HG03025 (cell line): ENCODE measurements around the gene PLEKHA1.

ENCODE experiments used
- ATAC-seq: cut with Tn5 transposase; IDR thresholded peaks from one replicate; pipeline ENCODE4 v1.9.1; 2021; ENCODE audit warnings: mild to moderate bottlenecking, moderate library complexity; ENCODE audit not compliant: unreplicated experiment, low FRiP score

Gene PLEKHA1

DNA sequence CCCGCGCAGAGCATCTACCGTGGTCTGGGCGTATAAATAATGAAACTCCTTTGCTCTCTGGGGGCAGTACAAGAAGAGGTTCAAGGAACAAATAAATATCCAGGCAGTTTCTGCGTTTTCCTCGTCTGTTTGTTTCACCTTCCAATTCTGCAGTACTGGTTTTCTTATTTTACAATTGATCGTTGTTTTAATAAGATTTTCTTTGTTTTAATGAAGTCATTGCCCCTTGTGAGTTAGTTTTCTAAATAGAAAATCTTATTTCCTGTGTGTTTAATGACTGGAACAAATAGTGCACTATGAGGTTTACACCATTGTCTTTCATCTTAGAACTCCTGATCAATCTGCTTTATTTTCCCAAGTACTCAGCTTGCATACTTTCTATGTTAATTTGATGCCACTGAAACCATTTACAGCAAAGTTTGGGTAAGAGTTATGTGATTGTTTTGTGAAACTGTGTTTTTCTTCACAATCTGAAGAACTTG, 1.2 kb downstream of the PLEKHA1 start:
- ATAC-seq: no peak

DNA sequence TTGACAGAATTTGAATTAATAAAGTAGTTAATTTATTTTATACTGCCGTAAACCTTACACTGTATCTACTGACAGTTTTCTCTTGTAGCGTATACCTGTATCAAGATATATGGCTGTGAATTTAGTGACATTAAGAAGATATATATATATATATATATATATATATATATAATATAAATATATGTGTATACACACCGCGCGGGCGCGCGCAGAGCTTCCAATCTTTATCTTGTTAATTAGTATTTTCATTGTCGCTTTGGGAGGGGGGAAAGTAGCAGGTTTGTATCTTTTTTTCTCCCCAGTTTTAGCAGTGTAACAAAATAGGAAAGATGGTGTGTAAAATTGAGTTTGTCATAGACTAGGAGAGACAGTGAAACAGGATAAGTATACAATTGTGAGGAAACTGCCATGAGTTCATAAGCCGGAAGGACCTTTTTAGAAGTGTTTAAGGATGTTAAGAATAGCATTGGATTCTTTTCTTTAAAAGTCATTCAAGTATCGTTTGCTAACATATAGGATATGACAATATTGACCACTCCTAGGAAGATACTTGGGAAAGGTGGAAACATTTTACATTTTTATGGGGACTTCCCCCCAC, 2.0 kb downstream of the PLEKHA1 start:
- ATAC-seq: no peak

GRCh38 chr10:122379041-122379440, 4.5 kb downstream of the PLEKHA1 start:
- no peak for ATAC-seq

DNA sequence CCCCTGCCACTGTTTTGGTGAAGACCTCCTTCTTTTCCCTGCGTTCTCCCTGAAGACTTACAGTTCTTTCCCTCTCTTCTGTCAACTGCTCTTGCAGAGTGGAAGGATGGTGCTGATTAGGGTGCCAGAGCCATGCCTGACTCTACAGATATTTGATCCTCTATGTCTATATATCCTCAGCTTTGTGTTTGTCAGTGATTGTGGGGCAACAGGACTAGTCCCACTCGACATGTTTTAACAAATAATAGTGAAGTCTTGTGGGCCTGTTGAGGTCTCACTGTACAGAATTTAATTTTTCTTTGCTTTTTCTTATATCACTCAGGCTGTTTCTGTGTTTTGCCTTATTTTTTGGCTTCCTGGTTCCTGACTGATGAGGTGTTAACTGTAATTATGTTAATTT, 5.0 kb downstream of the PLEKHA1 start:
- ATAC-seq: no peak

- no peak for ATAC-seq
Observed at GRCh38 chr10:122380703-122381102, 6.2 kb downstream of the PLEKHA1 start.

- no peak for ATAC-seq
Observed at GRCh38 chr10:122381680-122382079, 7.2 kb downstream of the PLEKHA1 start.

- no peak for ATAC-seq
Observed at GRCh38 chr10:122386514-122386913, 12.0 kb downstream of the PLEKHA1 start.

DNA sequence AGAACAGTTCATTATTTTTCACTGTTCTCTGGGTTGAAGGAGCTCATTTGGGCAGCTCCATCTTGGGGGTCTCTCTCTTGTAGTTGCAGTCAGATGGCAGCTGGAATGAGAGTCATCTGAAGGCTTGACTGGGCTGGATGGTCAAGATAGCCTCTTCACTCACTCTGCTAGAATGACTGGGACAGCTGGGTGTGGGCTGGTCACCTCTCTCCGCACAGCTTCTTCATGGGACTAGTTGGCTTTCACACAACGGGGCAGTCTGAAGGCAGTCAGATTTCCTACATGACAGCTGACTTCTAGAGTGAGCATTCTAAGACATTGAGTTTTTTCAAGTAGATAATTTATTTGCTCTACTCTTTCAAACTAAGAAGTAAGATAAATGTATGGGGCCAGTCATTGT, 13.1 kb downstream of the PLEKHA1 start:
- no peak for ATAC-seq

DNA sequence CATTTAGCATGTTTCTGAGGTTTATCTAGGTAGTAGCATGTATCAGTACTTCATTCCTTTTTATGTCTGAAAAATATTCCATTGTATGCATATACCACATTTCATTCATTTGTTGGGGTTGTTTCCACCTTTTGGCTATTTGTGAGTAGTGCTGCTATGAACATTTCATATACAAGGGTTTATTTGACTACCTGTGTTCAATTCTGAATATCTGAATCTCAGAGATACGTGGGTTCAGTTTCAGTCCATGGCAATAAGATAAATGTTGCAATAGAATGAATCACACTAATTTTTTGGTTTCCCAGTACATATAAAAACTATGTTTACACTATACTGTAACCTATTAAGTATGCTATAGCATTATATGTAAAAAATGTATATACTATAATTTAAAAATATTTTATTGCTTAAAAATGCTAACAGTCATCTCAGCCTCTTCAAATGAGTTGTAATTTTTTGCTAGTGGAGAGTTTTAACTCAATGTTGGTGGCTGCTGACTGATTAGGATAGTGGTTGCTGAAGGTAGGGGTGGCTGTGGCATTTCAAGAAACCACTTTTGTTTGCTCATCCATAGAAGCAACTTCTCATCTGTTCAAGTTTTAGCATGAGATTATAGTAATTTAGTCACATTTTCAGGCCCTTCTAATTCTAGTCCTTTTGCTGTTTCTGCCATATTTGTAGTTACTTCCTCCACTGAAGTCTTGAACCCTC, 13.9 kb downstream of the PLEKHA1 start:
- ATAC-seq: no peak

DNA sequence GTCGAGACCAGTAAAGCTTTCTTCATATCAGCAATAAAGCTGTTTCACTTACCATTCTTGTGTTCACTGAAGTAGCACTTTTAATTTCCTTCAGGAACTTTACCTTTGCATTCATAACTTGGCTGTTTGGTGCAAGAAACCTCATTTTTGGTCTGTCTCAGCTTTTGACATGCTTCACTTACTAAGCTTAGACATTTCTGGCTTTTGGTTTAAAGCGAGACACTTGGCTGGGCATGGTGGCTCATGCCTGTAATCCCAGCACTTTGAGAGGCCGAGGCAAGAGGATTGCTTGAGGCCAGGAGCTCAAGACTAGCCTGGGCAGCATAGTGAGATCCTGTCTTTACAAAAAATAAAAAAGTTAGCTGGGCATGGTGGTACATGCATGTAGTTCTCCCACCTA, 15.8 kb downstream of the PLEKHA1 start:
- no peak for ATAC-seq

GRCh38 chr10:122390679-122391078, 16.2 kb downstream of the PLEKHA1 start:
- ATAC-seq: no peak

DNA sequence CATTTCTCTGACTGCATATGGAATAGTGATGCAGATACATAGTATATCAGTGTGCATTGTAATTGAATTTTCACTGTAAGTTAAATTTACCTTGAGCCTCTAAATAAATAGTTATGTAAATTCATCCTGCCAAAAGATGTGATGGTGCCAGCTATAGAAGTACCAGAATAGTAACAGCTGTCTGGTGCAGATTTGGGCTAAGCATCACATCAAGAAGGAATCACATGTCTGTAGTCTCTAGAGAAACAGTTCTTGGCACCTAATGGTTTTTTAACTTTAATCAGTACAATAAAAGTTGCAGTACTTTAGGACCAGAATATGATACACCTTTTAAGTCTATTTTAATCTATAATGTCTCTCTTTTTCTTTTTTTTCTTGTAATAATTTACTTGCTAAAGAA, 17.4 kb downstream of the PLEKHA1 start:
- ATAC-seq: no peak

GRCh38 chr10:122392835-122393234, 18.3 kb downstream of the PLEKHA1 start:
- no peak for ATAC-seq

GRCh38 chr10:122393288-122393687, 18.8 kb downstream of the PLEKHA1 start:
- no peak for ATAC-seq

- no peak for ATAC-seq
Observed at GRCh38 chr10:122402548-122403131, 28.1 kb downstream of the PLEKHA1 start.

DNA sequence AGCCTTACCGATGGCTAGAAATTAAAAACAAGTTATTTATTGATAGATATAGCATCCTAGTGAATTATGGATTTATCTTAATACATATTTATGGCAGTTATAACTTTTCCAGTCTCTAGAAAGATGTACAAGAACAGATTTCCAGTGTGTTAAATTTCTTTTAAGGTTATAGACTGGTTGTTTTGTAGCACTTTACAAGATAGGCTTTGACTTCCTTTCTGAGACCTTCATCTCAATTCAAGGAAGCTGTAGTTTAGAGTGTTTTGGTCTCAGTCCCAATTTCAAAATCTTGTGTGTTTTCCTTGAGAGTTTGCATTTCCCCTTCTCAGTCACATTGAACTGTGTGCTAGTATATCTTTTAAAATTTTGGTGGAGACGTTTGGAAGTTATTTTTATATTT, 30.1 kb downstream of the PLEKHA1 start:
- no peak for ATAC-seq

GRCh38 chr10:122407375-122408125, 33.0 kb downstream of the PLEKHA1 start:
- no peak for ATAC-seq

GRCh38 chr10:122413327-122413726, 38.8 kb downstream of the PLEKHA1 start:
- no peak for ATAC-seq

DNA sequence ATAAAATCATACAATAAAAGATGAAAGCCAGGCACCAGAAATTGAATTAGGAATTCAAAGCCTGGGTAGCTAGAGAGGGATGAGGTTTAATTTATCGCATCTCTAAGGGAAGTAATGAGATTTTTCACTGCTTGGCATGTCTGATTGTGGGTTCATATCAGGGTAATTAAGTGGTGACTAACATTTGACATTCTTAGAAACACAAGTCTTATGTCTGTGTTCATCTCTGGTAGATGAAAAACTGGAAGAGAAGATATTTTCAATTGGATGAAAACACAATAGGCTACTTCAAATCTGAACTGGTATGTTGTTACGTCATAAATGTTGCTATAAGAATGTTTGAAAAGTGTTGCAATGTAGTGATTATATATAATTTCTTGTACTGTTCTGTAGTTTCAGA, 43.2 kb downstream of the PLEKHA1 start:
- no peak for ATAC-seq

DNA sequence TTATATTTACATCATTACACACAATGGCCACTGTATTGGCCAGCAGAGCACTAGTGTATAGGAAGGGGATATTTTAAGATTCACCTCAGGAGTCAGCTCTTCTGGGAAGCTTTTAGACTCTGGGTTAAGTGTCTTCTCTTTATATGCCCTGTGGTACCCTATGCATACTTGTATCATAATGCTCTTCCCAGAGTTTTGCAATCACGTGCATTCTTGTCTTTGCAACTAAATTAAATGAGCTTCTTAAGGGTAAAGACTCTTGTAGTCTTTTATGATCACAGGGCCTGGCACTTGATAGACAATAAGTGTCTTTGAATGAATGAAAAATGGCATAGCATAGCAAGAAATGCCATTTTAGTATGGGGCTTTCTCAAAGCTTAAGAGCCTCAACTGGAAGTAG, 44.5 kb downstream of the PLEKHA1 start:
- no peak for ATAC-seq
